GM12891 (cell line): ENCODE results near the gene SLC10A7.

ENCODE experiments used
- POLR2A ChIP-seq: IDR thresholded peaks from 2 replicates; pipeline ENCODE4 v1.6.1; 2011; ENCODE audit warnings: low read depth, low read length, control low read depth
- POLR2AphosphoS5 ChIP-seq: IDR thresholded peaks from 2 replicates; pipeline ENCODE4 v1.6.1; 2011; ENCODE audit warnings: low read depth, low read length, control low read depth
- POU2F2 ChIP-seq: IDR thresholded peaks from 2 replicates; pipeline ENCODE4 v1.6.1; 2011; ENCODE audit warnings: low read depth, mild to moderate bottlenecking, control low read depth, low read length, moderate library complexity
- SPI1 ChIP-seq: IDR thresholded peaks from 2 replicates; pipeline ENCODE4 v1.6.1; 2011; ENCODE audit warnings: low read depth, low read length, control low read depth
- TAF1 ChIP-seq: IDR thresholded peaks from 2 replicates; pipeline ENCODE4 v1.6.1; 2011; ENCODE audit warnings: low read depth, low read length, control low read depth

DNA sequence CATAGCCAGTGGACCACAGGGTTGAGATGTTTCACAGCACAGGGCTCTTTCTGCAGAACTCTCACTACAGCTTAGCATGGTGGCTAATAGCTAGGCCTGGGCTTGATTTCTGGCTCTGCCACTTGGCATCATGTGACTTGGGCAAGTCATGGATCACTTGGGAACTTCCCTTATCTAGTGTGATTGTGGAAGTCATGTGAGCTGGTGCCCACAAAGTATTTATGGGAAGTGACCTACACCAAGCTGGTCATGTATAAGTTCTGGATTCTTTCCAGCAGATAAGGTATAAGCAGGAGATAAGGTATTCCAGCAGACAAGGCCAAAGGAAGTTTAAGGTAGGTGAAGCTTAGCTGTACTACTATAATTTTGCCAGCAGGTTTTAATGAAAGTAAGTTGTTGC lies 246.4 kb downstream of the SLC10A7 start:
- TF ChIP-seq TAF1 (no peak), POLR2A (no peak), POLR2AphosphoS5 (no peak), SPI1 (no peak), POU2F2 (no peak)
